ENCODE measurements around the gene EXOC3.
"Not testable (repeated sequence)": the region's sequence is repeated elsewhere in the genome, so short reads cannot be mapped to it uniquely, and the experiment has no call there.

EXOC3 gene

DNA sequence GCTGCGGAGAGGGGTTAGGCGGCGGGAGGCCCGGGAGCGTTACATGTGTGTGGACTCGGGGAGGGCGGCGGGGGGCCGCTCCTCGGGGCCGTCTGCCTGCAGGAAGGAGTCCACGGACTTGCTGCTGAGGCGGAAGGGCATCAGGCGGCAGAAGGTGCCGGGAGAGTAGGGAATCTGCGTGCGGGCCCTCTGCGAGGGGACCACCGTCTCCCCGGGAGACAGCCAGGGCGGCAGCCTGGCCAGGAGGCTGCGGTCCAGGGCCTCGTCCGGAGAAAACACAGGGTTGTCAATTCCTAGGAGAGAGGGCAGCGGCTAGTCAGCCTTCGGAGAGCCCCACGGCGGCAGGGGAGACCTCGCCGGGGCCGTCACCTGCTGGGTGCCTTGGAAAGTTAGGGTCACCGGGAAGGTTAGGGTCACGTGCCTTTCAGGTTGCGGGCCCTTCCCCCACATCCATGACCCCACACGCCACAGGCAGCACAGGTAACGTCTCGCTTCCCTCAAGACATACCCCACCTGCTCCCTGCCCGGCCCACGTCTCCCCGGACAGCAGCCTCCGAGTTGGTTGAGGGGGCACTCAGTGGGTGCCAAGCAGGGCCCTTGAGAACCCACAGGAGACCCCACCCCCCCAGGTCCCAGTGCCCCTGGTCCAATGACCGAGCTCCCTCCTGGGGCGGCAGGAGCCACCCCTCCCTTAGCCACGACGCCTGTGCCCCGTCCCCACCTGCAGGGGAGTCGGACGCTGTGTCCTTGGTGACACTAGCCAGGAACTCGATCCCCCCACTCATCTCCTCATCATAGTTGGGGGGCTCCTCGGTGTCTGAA, 32.1 kb downstream of the EXOC3 start:
- DNase-seq: no peak

DNA sequence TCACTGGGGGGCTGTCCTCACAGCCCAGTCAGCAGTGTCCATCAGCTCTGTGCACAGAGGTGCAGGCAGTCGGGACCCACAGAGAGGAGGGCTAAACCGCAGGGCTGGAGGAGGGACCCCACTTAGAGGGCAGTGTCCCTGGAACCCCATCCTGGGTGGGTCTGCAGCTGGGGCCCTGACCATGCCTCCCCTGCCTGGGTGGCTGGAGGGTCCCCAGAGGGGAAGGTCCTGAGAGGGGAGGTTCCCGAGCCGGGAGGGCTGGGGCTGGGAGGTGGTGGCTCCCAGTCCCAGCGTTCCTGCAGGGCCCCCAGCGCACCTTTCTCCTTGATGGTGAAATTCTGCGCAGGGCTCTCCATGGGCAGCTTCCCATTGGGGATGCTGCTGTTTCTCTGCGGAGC, 32.7 kb downstream of the EXOC3 start:
- no peak for DNase-seq

DNA sequence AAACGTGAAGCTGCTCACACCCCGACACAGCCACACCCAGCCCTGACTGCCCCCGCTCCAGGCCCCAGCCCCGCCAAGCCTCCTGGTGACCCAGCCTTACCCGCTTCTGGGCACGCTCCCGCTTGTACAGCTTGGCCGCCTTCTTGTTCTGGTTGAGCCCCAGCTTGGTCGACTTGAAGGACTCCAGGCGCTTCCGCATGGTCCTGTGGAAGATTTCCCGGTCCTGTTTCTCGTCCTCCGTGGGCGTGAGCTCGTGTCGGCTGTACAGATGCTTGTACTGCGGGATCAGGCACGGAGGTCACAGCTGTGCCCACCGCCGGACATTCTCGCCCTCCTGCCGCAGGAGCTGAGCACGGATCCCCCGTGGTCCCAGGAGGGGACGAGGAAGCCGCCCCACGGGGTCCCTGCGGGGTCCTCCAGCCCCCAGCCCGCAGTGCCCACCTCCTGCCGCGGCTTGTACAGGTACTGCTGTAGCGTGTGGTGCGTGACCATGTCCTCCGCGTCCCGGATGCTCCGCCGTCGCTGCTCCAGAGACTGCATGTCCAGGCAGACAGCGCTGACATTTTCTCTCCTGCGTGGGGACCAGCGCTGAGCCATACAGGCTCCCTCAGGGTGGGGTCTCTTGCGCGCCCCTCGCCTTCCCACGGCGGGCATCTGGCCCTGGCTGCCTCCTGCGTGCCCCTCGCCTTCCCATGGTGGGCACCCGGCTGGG, 33.3 kb downstream of the EXOC3 start:
- DNase-seq: no peak

DNA sequence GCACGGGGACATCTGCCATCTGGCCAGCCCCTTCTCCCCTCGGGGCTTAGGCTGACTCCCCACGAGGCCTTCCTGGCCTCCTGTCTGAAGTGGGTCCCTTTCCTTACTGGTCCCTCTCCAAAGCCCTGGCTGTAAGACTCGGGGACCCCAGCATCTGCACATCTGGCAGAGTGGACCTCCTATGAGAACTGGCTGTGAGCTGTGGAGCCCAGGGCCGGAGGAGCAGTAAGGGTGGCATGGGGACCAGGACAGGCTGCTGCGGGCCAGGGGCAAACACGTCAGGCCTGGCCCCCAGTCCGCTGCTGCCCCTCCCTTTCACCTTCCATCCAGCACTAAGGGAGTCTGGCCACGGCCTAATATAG, 33.8 kb downstream of the EXOC3 start:
- DNase-seq: no peak

DNA sequence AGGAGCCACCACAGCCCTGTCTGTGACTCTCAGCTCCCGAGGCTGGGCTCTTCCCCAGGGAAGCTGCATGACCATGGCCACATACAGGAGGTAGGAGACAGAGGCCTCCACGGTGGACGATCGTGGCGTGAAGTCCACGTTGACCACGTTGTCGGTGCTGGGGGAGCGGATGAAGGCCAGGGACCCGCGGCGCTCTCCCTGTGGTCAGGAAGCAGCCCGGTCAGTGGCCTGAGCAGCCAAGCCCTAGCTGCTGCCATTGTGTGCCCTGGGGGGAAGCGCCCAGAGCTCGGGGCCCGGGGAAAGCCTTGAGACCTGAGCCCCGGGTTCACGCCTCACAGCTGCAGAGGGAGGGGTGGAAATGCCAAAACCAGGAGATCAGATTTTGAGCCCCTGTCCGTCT, 34.3 kb downstream of the EXOC3 start:
- DNase-seq: no peak

DNA sequence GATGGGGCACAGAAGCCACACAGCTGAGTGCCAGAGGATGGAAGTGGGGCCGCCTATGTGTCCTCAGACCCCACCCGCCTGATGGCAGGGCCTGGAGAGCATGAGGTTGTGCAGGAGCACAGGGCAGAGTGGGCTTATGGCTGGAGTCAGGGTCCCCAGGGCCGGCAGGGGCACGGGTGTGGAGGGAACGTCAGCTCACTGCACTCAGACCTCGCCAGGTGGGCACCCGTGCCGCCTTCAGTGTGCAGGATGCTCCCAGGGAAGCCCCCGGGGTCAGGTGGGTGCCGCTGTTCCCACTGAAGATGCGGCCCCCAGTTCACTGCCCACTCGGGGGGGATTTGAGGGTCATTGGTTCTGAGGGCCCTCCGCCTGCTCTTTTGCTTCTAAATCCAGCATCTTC, 34.9 kb downstream of the EXOC3 start:
- DNase-seq: no peak

DNA sequence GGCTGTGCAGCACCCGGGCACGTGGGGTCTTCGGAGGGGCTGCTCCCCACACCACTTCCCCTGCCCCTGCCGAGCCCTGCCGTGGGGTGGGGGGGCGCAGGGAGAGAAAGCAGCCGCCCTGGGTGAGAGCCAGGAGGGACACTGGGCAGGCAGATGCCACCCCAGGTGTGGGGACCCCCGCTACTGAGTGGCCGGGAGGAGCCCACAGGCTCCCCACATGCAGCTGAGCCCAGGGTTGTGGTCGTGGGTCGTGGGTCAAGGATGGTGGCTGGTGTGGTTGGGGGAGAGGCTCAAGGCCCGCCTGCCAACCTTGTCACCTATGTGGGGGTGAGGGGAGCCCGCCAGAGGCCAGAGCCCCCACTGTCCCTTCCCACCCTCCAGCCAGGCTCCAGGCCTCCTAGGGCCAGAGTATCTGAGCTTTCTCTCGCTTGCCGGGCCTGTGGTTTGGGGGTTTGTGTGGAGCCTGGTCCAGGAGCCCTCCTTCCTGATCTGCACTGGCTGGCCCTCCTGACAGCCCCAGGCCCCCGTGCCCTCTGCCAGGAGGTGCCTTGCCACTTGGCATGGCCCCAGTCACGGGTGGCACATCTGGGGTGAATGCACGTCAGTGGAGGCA, 35.5 kb downstream of the EXOC3 start:
- DNase-seq: no peak

DNA sequence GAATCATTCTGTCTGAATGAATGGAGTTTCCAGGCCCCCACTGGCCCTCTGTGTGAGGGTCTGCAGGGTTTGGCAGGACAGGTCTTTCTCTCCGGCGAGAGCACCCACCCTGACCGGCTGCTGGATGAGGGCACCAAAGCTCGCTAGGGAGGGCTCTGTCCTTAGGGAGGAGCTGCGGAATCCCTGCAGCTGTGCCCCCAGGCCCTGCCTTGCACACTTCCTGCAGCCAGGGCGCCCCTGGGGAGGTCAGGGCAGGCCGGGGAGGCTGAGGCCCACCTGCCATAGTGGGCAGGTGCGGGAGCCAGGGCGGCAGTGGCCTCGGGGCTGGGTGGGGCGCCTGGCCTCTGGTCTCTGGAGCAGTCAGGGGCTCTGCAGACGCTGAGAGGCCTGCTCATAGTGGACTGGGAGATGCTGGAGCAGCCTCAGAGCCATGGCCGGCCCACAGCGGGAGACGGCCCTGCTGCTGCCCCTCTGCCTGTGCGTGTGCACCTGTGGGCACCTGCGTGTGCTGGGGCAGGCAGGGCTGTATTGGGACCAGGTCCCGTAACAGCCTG, 36.1 kb downstream of the EXOC3 start:
- no peak for DNase-seq

DNA sequence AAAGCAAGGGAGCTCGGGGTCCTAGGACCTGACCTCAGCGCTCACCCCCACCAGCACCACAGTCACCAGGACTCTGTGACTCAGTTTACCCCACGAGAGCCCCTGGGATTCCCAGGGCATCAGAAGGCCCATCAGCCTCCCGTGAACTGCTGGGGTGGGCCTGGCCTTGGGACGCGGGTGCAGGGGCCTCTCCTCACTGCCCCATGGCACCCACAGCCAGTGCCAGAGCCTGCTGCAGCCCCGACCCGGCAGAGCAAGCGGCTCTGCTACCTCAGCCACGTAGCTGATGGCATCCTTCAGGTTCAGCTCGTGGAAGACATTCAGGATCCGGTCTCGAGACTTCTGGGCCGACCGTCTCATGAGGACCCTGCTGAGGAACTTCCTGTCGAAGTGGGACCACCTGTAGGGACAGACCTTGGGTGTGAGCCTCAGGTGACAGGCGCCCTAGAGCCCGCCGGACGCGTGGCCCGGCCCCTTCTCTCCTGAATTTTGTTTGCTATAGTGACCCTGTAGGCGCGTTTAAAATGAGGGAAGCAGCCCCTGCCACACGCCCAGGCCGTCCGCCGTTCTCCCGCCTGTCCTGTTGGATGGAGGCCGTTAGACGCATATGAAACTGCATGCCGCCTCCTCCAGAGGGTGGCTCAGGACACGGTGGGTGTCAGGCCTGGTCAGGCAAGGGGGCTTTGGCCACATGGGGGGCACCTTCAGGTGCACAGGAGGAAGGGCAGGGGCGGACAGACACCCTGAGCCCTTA, 36.8 kb downstream of the EXOC3 start:
- DNase-seq: no peak

DNA sequence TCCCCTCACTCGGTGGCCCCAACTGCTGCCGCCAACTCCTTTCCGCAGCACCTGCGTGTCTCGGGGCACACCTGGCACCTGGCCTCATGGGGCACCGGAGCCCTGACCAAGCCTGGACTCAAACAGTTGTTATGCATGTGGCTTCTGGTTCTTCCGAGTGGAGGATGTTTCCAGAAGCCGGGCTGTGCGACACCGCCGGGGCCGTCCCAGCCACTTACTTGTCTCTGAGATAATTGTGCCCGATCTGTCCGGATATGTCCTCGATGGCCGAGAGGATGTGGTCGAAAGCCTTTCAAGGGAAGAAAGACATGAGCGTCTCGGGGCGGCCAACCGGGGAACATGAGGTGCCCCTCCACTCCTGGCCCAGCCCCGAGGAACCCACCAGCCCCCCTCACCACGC, 38.4 kb downstream of the EXOC3 start:
- DNase-seq: no peak

DNA sequence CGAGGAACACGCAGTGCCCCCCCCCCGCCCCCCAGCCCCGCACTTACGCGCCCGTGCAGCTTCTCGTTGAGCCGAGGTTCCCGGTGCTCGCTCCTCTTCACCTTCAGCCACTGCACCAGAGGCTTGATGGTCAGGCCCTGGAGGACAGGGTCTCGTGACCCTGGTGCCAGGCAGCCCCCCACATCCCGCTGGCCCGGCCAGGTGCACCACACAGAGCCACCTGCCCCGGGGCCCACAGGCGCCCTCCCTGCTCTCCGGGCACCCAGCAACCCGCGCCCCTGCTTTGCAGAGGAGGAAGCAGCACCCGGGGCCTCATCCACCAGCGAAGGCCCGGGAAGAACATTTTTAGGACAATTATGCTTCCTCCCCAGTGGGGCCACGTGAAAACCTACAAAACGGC, 39.0 kb downstream of the EXOC3 start:
- DNase-seq: no peak

DNA sequence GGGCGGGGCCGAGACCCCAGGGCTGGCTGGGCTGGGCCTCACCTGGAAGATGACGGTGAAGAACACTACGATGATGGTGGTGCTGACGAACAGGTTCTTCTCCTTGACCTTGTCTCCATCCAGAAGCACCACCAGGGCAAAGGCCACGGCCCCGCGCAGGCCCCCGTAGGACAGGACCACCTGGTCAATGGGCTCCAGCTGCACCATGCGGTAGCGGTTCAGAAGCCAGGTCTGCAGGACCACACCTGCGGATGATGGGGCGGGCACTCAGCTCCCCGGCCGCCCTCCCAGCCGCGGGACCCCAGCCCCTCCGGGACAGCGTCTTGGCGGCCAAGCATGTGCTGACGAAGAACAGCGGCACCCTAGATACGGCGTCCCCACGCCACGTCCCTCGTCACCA, 39.5 kb downstream of the EXOC3 start:
- no peak for DNase-seq

DNA sequence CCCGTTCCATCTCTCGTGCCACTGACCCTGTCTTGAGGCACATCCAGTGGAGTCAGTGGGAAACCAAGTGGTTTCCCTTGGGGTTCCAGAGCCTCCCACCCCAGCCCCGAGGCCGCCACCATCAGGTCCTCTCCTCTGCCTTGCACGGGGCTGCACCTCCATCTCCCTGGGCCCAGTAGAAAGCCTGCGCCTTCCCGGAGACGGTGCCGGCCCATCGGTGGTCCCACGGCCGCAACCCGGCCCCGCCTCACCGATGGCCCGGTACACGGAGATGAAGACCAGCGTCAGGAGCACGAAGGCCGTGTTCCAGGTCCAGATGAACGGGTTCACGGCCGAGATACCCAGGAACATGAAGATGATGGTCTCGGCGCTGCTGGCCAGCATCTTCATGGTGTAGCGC, 40.0 kb downstream of the EXOC3 start:
- DNase-seq: no peak

DNA sequence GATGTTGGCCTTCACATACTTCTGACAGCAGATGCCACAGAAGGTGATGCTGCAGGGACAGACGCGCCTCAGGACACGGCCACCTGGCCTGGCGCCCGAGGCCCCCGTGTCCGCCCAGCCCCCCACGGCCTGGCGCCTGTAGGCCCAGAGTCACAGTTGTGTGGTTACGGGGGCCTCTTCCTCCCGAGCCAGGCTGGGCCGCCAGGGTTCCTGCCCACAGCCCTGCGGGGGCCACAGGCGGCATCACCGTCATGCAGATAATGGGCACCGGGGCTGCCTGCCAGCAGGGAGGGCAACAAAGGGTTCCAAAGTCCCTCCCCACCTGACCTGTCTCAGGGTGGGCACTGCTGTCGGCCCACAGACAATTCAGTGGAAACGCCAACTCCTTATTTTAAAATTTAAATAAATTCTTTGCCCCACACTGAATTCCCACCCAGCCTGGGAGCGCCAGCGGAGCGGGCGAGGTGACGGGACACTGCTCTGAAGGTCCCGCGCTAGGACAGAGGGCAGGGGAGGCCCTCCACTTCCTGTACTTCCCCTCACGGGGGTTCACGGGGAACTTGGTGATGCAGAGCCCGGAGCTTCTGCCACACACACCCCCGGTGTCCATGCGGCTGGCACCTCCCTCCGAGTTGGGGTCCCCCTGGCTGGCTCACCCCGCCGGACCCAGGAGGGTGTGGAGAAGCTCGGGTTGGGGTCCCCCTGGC, 40.6 kb downstream of the EXOC3 start:
- no peak for DNase-seq

DNA sequence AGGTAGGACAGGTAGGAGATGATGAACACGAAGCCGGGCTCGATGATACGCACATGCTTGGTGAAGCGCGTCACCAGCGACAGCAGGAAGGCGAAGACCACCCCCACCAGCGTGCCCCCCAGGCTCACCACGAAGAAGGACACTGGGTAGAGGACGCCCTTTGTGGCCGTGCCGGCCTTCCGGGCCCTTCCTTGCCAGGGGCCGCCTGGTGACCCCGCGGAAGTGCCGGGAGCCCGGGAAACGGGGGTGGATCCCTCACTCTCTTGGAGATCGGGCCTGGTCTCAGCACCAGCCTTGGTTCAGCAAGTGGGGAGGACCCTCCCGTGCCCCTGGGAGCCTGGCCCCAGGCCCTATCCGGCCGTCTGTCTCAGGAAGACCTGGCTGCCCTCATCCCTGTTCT, 41.6 kb downstream of the EXOC3 start:
- no peak for DNase-seq

DNA sequence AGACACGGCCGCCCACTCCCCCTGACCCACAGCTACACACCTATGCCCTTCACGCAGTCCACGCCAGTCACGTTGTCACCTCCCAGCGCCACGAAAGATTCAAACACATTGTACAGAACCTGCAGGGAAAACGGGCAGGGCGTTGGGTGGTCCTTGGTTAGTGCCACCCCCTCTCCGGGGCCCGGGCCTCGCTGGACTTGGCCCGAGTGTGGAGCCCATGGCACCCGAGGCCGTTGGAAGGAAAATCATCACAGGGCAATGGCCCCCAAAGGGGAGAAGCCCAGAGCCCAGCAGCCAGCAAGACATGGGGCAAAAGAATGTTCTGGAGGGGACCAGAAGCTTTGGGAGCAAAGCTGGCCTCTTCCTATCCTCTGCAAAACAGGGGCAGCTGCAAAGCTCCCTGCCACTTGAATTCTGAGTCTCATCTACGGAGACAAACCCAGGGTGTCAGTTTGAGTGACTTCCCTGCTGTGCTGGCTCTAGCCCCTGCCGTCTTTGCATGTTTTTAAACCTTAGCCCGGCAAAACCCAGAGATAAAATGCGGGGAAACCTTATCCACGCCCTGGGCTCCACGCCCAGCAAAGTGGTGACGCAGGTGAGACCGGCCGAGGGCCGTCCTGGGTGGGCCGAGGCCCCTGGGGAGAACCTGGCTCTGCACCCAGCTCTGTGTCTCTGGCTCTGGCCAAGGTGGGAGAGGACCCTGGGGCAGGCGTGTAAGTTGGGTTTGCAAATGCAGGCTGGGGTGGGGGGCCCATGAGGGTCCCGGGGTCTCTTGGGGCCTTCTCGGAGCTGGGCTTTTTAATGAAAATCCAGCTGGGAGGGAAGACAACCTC, 42.4 kb downstream of the EXOC3 start:
- no peak for DNase-seq

DNA sequence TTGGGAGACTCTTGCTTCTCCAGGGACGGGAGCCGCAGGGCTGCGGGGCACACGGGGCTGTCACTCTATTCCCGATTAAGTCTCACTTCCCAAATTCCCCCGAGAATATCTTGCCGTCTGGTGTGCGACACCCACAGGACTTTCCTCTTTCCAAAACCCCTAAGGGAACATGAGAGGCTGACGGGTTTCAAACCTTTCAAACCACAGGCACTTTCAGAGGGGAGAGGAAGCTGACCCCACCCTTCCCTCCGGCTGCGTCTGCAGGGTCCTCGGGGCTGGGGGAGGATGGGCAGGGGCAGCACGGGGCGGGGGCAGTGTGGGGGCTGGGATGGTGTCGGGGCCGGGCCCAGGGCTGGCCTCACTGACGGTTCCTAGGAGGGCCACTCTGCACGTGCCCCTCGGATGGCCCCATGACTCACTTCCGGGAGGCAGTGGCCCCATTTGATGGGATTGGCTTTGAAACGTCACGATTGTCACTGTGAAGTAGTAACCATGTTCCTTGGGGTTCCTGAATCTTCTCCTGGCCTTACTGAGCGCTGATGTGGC, 43.0 kb downstream of the EXOC3 start:
- DNase-seq: no peak

DNA sequence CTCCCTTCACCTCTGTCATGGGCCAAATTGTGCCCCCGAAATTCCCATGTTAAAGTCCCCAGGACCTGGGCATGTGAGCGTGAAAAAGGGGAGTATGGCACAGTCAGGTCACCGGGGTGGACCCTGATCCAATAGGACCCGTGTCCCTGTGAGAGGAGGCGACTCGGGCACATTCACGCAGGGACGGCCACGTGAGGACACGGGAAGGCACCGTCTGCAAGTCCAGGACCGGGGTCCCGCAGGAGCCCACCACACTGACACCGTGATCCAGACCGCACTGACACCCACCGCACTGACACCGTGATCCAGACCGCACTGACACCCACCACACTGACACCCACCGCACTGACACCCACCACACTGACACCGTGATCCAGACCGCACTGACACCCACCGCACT, 43.6 kb downstream of the EXOC3 start:
- not testable (repeated sequence) for DNase-seq

DNA sequence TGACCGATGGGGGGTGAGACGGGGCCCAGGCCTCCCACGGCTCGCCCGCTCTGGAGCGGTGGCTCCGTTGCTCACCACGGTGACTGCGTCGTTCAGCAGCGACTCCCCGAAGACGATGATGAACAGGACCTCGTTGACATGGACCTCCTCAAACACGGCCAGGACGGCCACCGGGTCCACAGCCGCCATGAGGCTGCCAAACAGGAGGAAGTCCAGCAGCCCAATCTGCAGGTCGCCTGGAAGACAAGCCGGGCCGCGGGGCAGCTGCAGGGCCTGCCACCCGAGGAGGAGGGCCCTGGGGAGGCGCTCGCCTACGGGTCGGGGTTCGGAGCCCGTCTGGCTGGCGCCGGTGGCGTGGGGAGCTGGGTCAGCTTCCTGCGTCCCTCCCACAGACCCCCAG, 45.3 kb downstream of the EXOC3 start:
- no peak for DNase-seq

DNA sequence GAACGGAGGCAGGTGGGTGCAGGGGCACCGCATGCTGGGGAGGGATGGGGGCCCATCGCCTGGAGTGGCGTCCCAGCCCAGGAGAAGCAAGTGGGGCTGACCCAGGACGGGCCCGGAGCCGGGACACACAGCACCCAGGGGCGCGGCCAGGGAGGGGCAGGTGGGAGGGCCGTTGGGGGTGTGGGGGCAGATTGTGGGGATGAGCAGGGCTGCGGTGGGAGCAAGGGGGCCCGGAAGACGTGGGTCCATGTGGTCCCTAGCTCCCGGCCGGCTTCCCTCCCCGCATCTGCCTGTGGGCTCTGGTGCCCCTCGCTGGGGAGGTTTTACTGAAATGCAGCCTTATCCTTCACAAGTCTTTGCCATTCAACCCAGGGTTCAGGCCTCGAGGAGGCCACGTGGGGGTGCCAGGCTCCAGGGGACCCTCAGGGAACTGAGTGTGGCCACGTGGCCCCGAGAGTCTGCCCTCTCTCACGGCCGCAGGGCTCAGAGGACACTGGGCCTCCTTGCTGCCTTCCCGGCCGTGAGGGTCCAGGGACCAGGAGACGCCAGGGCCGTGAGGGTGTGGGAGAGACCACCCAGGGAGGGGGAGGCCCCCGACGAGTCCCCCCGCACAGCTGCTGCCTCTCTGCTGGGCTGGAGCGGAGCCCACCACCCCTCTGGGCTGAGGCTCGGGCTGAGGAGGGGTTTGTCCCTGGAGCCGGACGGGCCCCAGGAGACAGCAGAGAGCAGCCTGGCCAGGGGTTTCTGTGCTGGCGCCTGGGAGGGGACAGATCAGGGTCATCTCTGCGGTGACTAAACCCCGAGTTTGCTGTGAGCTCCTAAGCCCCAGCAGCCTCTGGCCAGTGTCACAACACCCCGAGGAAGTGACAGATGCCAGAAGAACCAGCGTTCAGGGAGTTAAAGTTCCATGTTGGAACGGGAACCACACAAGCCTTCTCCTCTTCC, 46.0 kb downstream of the EXOC3 start:
- no peak for DNase-seq
